Measurements from ENCODE around the gene PACSIN1. TPM values are rescaled to one million over a fixed set of nuclear protein-coding genes. Genes with fewer than 3 reads are reported as not detected.
A peak's percentile ranks its signal among the peaks of the same experiment; 100 is the strongest.

PACSIN1 gene
- total RNA-seq, 1 experiment from 2014 or later = 7.0 TPM

GRCh38 chr6:34463299-34463698 lies 2.6 kb upstream of the PACSIN1 start:
- Mint-ChIP-seq H3K9me3 (no peaks in the 10 kb centered on the region), H3K4me1 (peaks cover 18 to 34% of the 10 kb centered on the region in 2 experiments), H3K4me3 (peak overlapping the region in 1 of 2 experiments; percentile 43; a peak in 1 of 5 replicates), H3K36me3 (ENCODE audit: insufficient read depth in 1 of 3, low read depth in 3 of 3) (no peaks in the 10 kb centered on the region), H3K27ac (no peak overlapping the region), H3K27me3 (ENCODE audit: low read depth) (peaks cover 22% of the 10 kb centered on the region)
- H2BK15ac ChIP-seq (ENCODE audit: low read depth, low read length) = no peak overlapping the region
- no peak overlapping the region for H3K14ac ChIP-seq (ENCODE audit: insufficient read depth, low read length)
- H4K20me1 ChIP-seq (ENCODE audit: control insufficient read depth, insufficient read depth, insufficient read length) = no peaks in the 10 kb centered on the region
- no peak overlapping the region for H3K56ac ChIP-seq (ENCODE audit: insufficient read length, low read depth, low read length)
- H3K9ac ChIP-seq (ENCODE audit: extremely low read depth, insufficient read length, low read length) = no peak overlapping the region
- H2AFZ ChIP-seq (ENCODE audit: low read length) = no peak overlapping the region
- no peaks in the 10 kb centered on the region for H3K79me2 ChIP-seq (ENCODE audit: insufficient read depth, low read length)
- no peak overlapping the region for H4K91ac ChIP-seq (ENCODE audit: insufficient read length, low read depth, low read length)
- H3K27ac ChIP-seq (ENCODE audit: insufficient read length, low read depth, low read length) = no peak overlapping the region
- H4K8ac ChIP-seq (replicated peaks; ENCODE audit: insufficient read length, low read depth, low read length) = no peak overlapping the region
- H2AK5ac ChIP-seq (ENCODE audit: insufficient read length, low read length) = no peak overlapping the region
- H3K9me3 ChIP-seq (ENCODE audit: control insufficient read depth, low read depth, low read length) = no peaks in the 10 kb centered on the region
- no CpG with 5 or more reads among the region's 2 CpGs for WGBS (ENCODE audit: extremely low coverage, insufficient read length, low lambda C conversion rate)
- no peak overlapping the region for H4K5ac ChIP-seq (ENCODE audit: insufficient read length, low read depth, low read length)
- H3K23me2 ChIP-seq (ENCODE audit: insufficient read length, low read depth, low read length, poor library complexity, severe bottlenecking) = peaks cover 11% of the 10 kb centered on the region
- H3K27me3 ChIP-seq (ENCODE audit: insufficient read depth, low read length) = no peaks in the 10 kb centered on the region
- no peaks in the 10 kb centered on the region for H3K79me1 ChIP-seq (ENCODE audit: insufficient read depth, low read depth, low read length, poor library complexity, severe bottlenecking)
- no peak overlapping the region for H3K23ac ChIP-seq (ENCODE audit: insufficient read length, low read depth, low read length)
- no peak for TF ChIP-seq CTCF (conservative IDR thresholded peaks at IDR 0.05)
- no peak overlapping the region for H2BK12ac ChIP-seq (ENCODE audit: insufficient read length, low read depth, low read length)
- H3K4ac ChIP-seq (ENCODE audit: low read depth, low read length) = no peak overlapping the region
- no peak overlapping the region for H2BK120ac ChIP-seq (ENCODE audit: low read depth, low read length, poor library complexity, severe bottlenecking)
- no peak overlapping the region for H3K4me2 ChIP-seq (ENCODE audit: insufficient read depth, insufficient read length, low read length)
- no peak overlapping the region for H3T11ph ChIP-seq (ENCODE audit: low read length)
- no peaks in the 10 kb centered on the region for H3K4me1 ChIP-seq (ENCODE audit: insufficient read depth, low read length)
- no peak overlapping the region for H3K18ac ChIP-seq (ENCODE audit: insufficient read length, low read depth, low read length)
- no peak overlapping the region for H2BK20ac ChIP-seq (ENCODE audit: low read depth, low read length, poor library complexity, severe bottlenecking)
- no peak for DNase-seq
- no peak overlapping the region for H2BK5ac ChIP-seq (ENCODE audit: insufficient read length, low read length)
